Measurements from ENCODE around the gene UNC80.

The UNC80 gene

GRCh38 chr2:209817844-209818271 is 46.2 kb downstream of the UNC80 start:
- DNase-seq (ENCODE audit: low read depth) = no peak

GRCh38 chr2:209818939-209819338 is 47.3 kb downstream of the UNC80 start:
- DNase-seq (ENCODE audit: low read depth) = no peak

- no peak for DNase-seq (ENCODE audit: low read depth)
These were observed 50.2 kb downstream of the UNC80 start for GRCh38 chr2:209821806-209822205.

- no peak for DNase-seq (ENCODE audit: low read depth)
These were observed 51.9 kb downstream of the UNC80 start for GRCh38 chr2:209823484-209823883.

GRCh38 chr2:209824391-209824790 is 52.8 kb downstream of the UNC80 start:
- DNase-seq (ENCODE audit: low read depth) = no peak

GRCh38 chr2:209830722-209831465 is 59.3 kb downstream of the UNC80 start:
- no peak for DNase-seq (ENCODE audit: low read depth)

GRCh38 chr2:209834767-209835166 is 63.1 kb downstream of the UNC80 start:
- no peak for DNase-seq (ENCODE audit: low read depth)

GRCh38 chr2:209840434-209840833 is 68.8 kb downstream of the UNC80 start:
- no peak for DNase-seq (ENCODE audit: low read depth)

GRCh38 chr2:209845666-209846065 is 74.0 kb downstream of the UNC80 start:
- no peak for DNase-seq (ENCODE audit: low read depth)

GRCh38 chr2:209864716-209865295 is 93.2 kb downstream of the UNC80 start:
- DNase-seq (ENCODE audit: low read depth) = no peak

GRCh38 chr2:209868271-209868994 is 96.8 kb downstream of the UNC80 start:
- DNase-seq (ENCODE audit: low read depth) = no peak

- DNase-seq (ENCODE audit: low read depth) = no peak
These were observed 98.4 kb downstream of the UNC80 start for GRCh38 chr2:209870067-209870466.

GRCh38 chr2:209872675-209873074 is 101.0 kb downstream of the UNC80 start:
- DNase-seq (ENCODE audit: low read depth) = no peak

- DNase-seq (ENCODE audit: low read depth) = no peak
These were observed 103.6 kb downstream of the UNC80 start for GRCh38 chr2:209875270-209875669.

- DNase-seq (ENCODE audit: low read depth) = no peak
These were observed 104.6 kb downstream of the UNC80 start for GRCh38 chr2:209876211-209876610.

GRCh38 chr2:209878701-209879100 is 107.1 kb downstream of the UNC80 start:
- DNase-seq (ENCODE audit: low read depth) = no peak

- no peak for DNase-seq (ENCODE audit: low read depth)
These were observed 129.0 kb downstream of the UNC80 start for GRCh38 chr2:209900638-209901037.

GRCh38 chr2:209901172-209901571 is 129.5 kb downstream of the UNC80 start:
- DNase-seq (ENCODE audit: low read depth) = no peak

- DNase-seq (ENCODE audit: low read depth) = no peak
These were observed 134.1 kb downstream of the UNC80 start for GRCh38 chr2:209905691-209906090.

- no peak for DNase-seq (ENCODE audit: low read depth)
These were observed 136.1 kb downstream of the UNC80 start for GRCh38 chr2:209907746-209908145.

GRCh38 chr2:209908511-209908910 is 136.9 kb downstream of the UNC80 start:
- DNase-seq (ENCODE audit: low read depth) = no peak

GRCh38 chr2:209911486-209911885 is 139.9 kb downstream of the UNC80 start:
- DNase-seq (ENCODE audit: low read depth) = no peak

- no peak for DNase-seq (ENCODE audit: low read depth)
These were observed 142.2 kb downstream of the UNC80 start for GRCh38 chr2:209913786-209914345.
